ENCODE results near the gene ZNF544.

GRCh38 chr19:58183817-58184215 lies 44.9 kb upstream of the ZNF544 start:
- no peak for TF ChIP-seq POLR2A (IDR thresholded peaks at IDR 0.05)
- no peak for TF ChIP-seq CTCF (IDR thresholded peaks at IDR 0.05)
